Panc1 (cell line): ENCODE data around the gene DYNLRB2. TPM values are rescaled to one million over a fixed set of nuclear protein-coding genes. Genes with fewer than 3 reads are reported as not detected.

Experiments used
- ATAC-seq: fragments of 200-7000 bp; cut with Tn5 transposase; 2 replicates; pipeline ENCODE4 v1.9.1; 2020; ENCODE audit warnings: mild to moderate bottlenecking, moderate library complexity
- BruUV-seq: library from RNA; stranded (reverse); fragments of 400-500 nt; replicated peaks from 2 replicates; lab custom pipeline; 2021; lab: Mats Ljungman, UMichigan
- CTCF ChIA-PET: fragments of 300-600 bp; sonication (Branson Sonifier 250); formaldehyde crosslinking; loops from one replicate; lab custom pipeline; 2022; ENCODE audit warnings: antibody characterized with exemption; lab: Charles Lee
- POLR2A ChIA-PET: fragments of 300-600 bp; sonication (Branson Sonifier 250); formaldehyde crosslinking; loops from one replicate; lab custom pipeline; 2022; ENCODE audit warnings: antibody characterized with exemption; lab: Charles Lee
- DNase-seq: peaks from one replicate; pipeline ENCODE4 v3.0.0-alpha.2; 2010; ENCODE audit warnings: low read depth, low spot score
- H3K27ac ChIP-seq: 2 replicates; pipeline ENCODE4 v1.5.1; 2011; ENCODE audit warnings: mild to moderate bottlenecking, low read length, inconsistent platforms
- H3K27me3 ChIP-seq: fragments of 200-500 bp; sonication (Bioruptor generic); 2 replicates; pipeline ENCODE4 v1.6.0; 2014; ENCODE audit warnings: low read length, inconsistent platforms; ENCODE audit not compliant: control insufficient read depth, insufficient read depth
- H3K36me3 ChIP-seq: fragments of 200-500 bp; sonication (Bioruptor generic); 2 replicates; pipeline ENCODE4 v1.5.1; 2014; ENCODE audit warnings: inconsistent platforms, mild to moderate bottlenecking, low read length, moderate library complexity; ENCODE audit not compliant: control insufficient read depth, insufficient read depth
- H3K4me1 ChIP-seq: 2 replicates; pipeline ENCODE4 v1.5.1; 2011; ENCODE audit warnings: inconsistent platforms, mild to moderate bottlenecking, low read length, moderate library complexity; ENCODE audit not compliant: control insufficient read depth, insufficient read depth
- H3K4me3 ChIP-seq, 2 experiments: 2 replicates each; pipeline ENCODE4 v1.5.1; 2011 to 2012; ENCODE audit warnings: low read depth in 2 of 2, low read length in 2 of 2, mild to moderate bottlenecking in 2 of 2, inconsistent platforms in 1 of 2, moderate library complexity in 1 of 2
- H3K9me3 ChIP-seq: fragments of 200-500 bp; sonication (Bioruptor generic); 2 replicates; pipeline ENCODE4 v1.5.1; 2014; ENCODE audit warnings: low read depth, mild to moderate bottlenecking, inconsistent platforms, low read length, moderate library complexity; ENCODE audit not compliant: control insufficient read depth, insufficient read depth
- CTCF ChIP-seq: fragments of 450-650 bp; IDR thresholded peaks from 2 replicates; pipeline ENCODE4 v1.5.1; 2017; ENCODE audit warnings: mild to moderate bottlenecking
- POLR2AphosphoS5 ChIP-seq: IDR thresholded peaks from 2 replicates; pipeline ENCODE4 v1.6.1; 2012; ENCODE audit warnings: mild to moderate bottlenecking, low read depth, low read length, moderate library complexity
- REST ChIP-seq, 2 experiments: IDR thresholded peaks; 2 replicates each; pipeline ENCODE4 v1.6.1; 2011 to 2012; ENCODE audit warnings: low read depth in 2 of 2, control low read depth in 1 of 2, low read length in 1 of 2, mild to moderate bottlenecking in 1 of 2, moderate library complexity in 1 of 2; ENCODE audit not compliant: insufficient read depth in 1 of 2
- SIN3A ChIP-seq: IDR thresholded peaks from 2 replicates; pipeline ENCODE4 v1.6.1; 2012; ENCODE audit warnings: low read depth, mild to moderate bottlenecking, low read length, moderate library complexity, borderline replicate concordance; ENCODE audit not compliant: insufficient read depth
- TCF7L2 ChIP-seq: IDR thresholded peaks from 2 replicates; pipeline ENCODE4 v1.6.1; 2011; ENCODE audit warnings: mild to moderate bottlenecking, low read depth, low read length, inconsistent platforms
- in situ Hi-C: cut with HindIII; loops from 2 replicates; pipeline ENCODE4 v1.10.0; 2016; ENCODE audit warnings: low sequenced_read_pairs, low pct_unique_long_range_greater_than_20kb
- intact Hi-C: fragments of 100-400 bp; cut with micrococcal nuclease; formaldehyde crosslinking; loops from one replicate; pipeline ENCODE4 v1.10.0; 2022; ENCODE audit not compliant: unreplicated experiment
- total RNA-seq: library from RNA; stranded (reverse); gene quantifications from one replicate; pipeline ENCODE4 v1.2.1, GENCODE V29; 2021; ENCODE audit not compliant: unreplicated experiment

The DYNLRB2 gene
- total RNA-seq, 1 experiment from 2014 or later = not detected

GRCh38 chr16:80563066-80563465, 22.3 kb downstream of the DYNLRB2 start:
- in situ Hi-C loops = no loop called here
- CTCF ChIA-PET = no interaction called here
- BruUV-seq = no TSS peak

GRCh38 chr16:80564394-80564793, 23.6 kb downstream of the DYNLRB2 start:
- ChIA-PET CTCF (no interaction called here), POLR2A (no interaction called here)
- intact Hi-C loops = no loop called here

More at GRCh38 chr16:80563066-80563465, 22.3 kb downstream of the DYNLRB2 start:
- Histone ChIP-seq H3K36me3 (no peaks in the 10 kb centered on the region), H3K4me1 (no peaks in the 10 kb centered on the region), H3K9me3 (no peaks in the 10 kb centered on the region), H3K27me3 (no peaks in the 10 kb centered on the region), H3K4me3 (no peak overlapping the region), H3K27ac (no peak overlapping the region)
- intact Hi-C loops = no loop called here
- TF ChIP-seq CTCF (no peak), SIN3A (no peak), POLR2AphosphoS5 (no peak), REST (IDR thresholded peaks at IDR 0.05; ENCODE audit: insufficient read depth in 1 of 2, low read depth in 2 of 2, low read length in 1 of 2) (no peak), TCF7L2 (no peak)
- DNase-seq = no peak
- ATAC-seq = no peak
- POLR2A ChIA-PET = no interaction called here

More at GRCh38 chr16:80564394-80564793, 23.6 kb downstream of the DYNLRB2 start:
- Histone ChIP-seq H3K27me3 (no peaks in the 10 kb centered on the region), H3K27ac (no peak overlapping the region), H3K36me3 (no peaks in the 10 kb centered on the region), H3K9me3 (no peaks in the 10 kb centered on the region), H3K4me1 (no peaks in the 10 kb centered on the region), H3K4me3 (no peak overlapping the region)
- no peak for TF ChIP-seq SIN3A
- TF ChIP-seq REST (IDR thresholded peaks at IDR 0.05; ENCODE audit: insufficient read depth in 1 of 2, low read depth in 2 of 2, low read length in 1 of 2) = no peak
- no peak for TF ChIP-seq POLR2AphosphoS5
- TF ChIP-seq CTCF = no peak
- no TSS peak for BruUV-seq
- ATAC-seq (no peak), DNase-seq (no peak)
- in situ Hi-C loops = no loop called here
